SK-N-SH (cell line): ENCODE data around the gene ZNF664.

Experiments used
- MEF2A ChIP-seq: IDR thresholded peaks from 2 replicates; pipeline ENCODE4 v1.4.0; 2012; ENCODE audit warnings: low read depth, borderline replicate concordance
- RFX5 ChIP-seq: IDR thresholded peaks from 2 replicates; pipeline ENCODE4 v1.6.1; 2012; ENCODE audit warnings: mild to moderate bottlenecking, improper control_type of control experiment, low read length
- RXRA ChIP-seq: IDR thresholded peaks from 2 replicates; pipeline ENCODE4 v1.4.0; 2012; ENCODE audit warnings: low read depth, mild to moderate bottlenecking, borderline replicate concordance

DNA sequence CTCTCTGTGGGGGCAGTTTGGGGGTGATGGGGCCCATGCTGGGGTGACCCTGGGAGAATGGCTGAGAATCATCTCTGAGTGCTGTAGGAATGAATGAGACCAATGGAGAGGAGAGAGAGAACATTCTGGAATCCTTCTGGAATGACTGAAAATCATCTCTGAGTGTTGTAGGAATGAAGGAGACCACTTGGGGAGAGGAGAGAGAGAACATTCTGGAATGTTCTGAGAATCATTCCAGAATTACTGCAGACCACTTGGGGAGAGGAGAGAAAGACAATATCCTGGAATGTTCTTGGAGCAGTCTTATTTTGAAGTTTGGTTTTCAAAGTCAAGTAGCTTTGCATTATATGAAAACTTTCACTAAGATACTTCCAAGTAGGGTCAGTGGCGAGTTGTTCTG lies 64.3 kb downstream of the ZNF664 start:
- TF ChIP-seq MEF2A, result no peak
- TF ChIP-seq RFX5, result no peak
- no peak for TF ChIP-seq RXRA
